Transverse colon (tissue), 4 donors: ENCODE data around the gene AK9. TPM values are rescaled to one million over a fixed set of nuclear protein-coding genes. Genes with fewer than 3 reads are reported as not detected.

Experiments
- DNase-seq: peaks from one replicate; pipeline ENCODE4 v3.0.0-alpha.2; 2019
- H3K27ac ChIP-seq, 4 donors: fragments of 200-600 bp; sonication (generic); 2 replicates each; pipeline ENCODE4 v1.5.1; 2016 to 2018; ENCODE audit warnings: inconsistent platforms in 4 of 4
- H3K27me3 ChIP-seq: fragments of 200-600 bp; sonication (generic); 2 replicates; pipeline ENCODE4 v1.5.1; 2017; ENCODE audit warnings: inconsistent platforms
- H3K36me3 ChIP-seq, 4 donors: fragments of 200-600 bp; sonication (generic); 2 replicates each; pipeline ENCODE4 v1.5.1; 2017 to 2019; ENCODE audit warnings: inconsistent platforms in 4 of 4
- H3K4me1 ChIP-seq, 4 donors: fragments of 200-600 bp; sonication (generic); 2 replicates each; pipeline ENCODE4 v1.5.1; 2017 to 2020; ENCODE audit warnings: inconsistent platforms in 4 of 4
- H3K4me3 ChIP-seq, 4 donors: fragments of 200-600 bp; sonication (generic); 1 replicate in 1 of 4; 2 replicates in 3 of 4; pipeline versions ENCODE4 v1.5.1 to v1.6.1; 2017 to 2019; ENCODE audit warnings: inconsistent platforms in 4 of 4
- H3K9me3 ChIP-seq, 2 donors: fragments of 200-600 bp; sonication (generic); 2 replicates each; pipeline ENCODE4 v1.5.1; 2017 to 2019; ENCODE audit warnings: inconsistent platforms in 2 of 2
- EP300 ChIP-seq: sonication (generic); formaldehyde crosslinking; IDR thresholded peaks from one replicate; pipeline ENCODE4 v1.6.1; 2017; ENCODE audit warnings: antibody characterized with exemption, low read depth
- POLR2A ChIP-seq: fragments of 450-650 bp; IDR thresholded peaks from one replicate; pipeline ENCODE4 v1.6.1; 2016; ENCODE audit warnings: antibody characterized with exemption, mild to moderate bottlenecking, moderate library complexity
- POLR2AphosphoS5 ChIP-seq, 3 donors: sonication (generic); formaldehyde crosslinking; IDR thresholded peaks; one replicate each; pipeline ENCODE4 v1.6.1; 2016; ENCODE audit warnings: antibody characterized with exemption in 3 of 3
- WGBS, 2 donors: methylation state at CpG; one replicate each; pipeline ENCODE4 v1.1.5; 2018; ENCODE audit warnings: low coverage in 1 of 2; 5-methylcytosine and 5-hydroxymethylcytosine counted together
- in situ Hi-C, 4 donors: fragments of 200-750 bp; cut with MboI; loops; one replicate each; pipeline versions ENCODE4 v1.15.0 to v1.15.1; 2017; ENCODE audit warnings: low sequenced_read_pairs in 3 of 4, low pct_ligation_motif_present in 1 of 4, low pct_unique_long_range_greater_than_20kb in 1 of 4
- intact Hi-C: fragments of 100-400 bp; cut with DNase I; formaldehyde crosslinking; loops from one replicate; pipeline ENCODE4 v1.15.1; 2023; ENCODE audit warnings: low total_unique reads
- total RNA-seq, 4 donors: library from RNA; depleted of rRNA; stranded (reverse); fragments of >200 nt; gene quantifications; one replicate each; pipeline ENCODE4 v1.1.0, GENCODE V29; 2016
- TF ChIP-seq, protein P1 (sequence below), 5 experiments: fragments of 200-600 bp in 3 of 5; fragments of 450-650 bp in 2 of 5; sonication (generic) in 3 of 5; IDR thresholded peaks; 1 replicate in 2 of 5; 2 replicates in 3 of 5; pipeline ENCODE4 v1.5.1; 2016 to 2017; ENCODE audit warnings: antibody characterized with exemption in 5 of 5, inconsistent platforms in 3 of 5, mild to moderate bottlenecking in 2 of 5, moderate library complexity in 1 of 5

AK9 gene
- total RNA-seq, 4 donors from 2014 or later, result 12.0 to 32.0 (median 23.2) TPM

DNA sequence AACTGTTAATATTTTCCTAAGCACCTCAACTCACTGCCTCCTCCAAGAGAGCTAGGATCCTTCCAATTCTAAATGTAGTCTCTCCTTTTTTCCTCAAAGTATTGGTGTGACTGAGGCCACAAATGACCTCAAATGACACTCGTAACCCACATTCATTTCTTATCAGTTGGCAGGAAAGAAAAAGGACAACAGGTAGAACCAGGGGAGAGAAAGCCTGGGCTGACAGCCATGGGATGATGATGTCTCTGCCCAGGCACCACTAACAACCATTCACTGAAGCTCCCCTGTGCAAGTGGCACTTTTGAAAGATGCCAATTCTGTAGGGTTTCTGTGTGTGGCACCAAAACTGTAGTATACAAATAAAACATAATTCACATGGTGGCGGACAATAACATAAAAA, 215.4 kb downstream of the AK9 start:
- intact Hi-C loops, result no loop called here
- Histone ChIP-seq H3K4me1 (peaks cover 7 to 37% (median 22%) of the 10 kb centered on the region in 4 donors), H3K9me3 (no peaks in the 10 kb centered on the region), H3K27me3 (no peaks in the 10 kb centered on the region), H3K27ac (no peak overlapping the region), H3K4me3 (no peak overlapping the region), H3K36me3 (peaks cover 0 to 18% (median 6%) of the 10 kb centered on the region in 4 donors)
- TF ChIP-seq POLR2A, result no peak
- no peak for TF ChIP-seq POLR2AphosphoS5 (IDR thresholded peaks at IDR 0.05)
- TF ChIP-seq, protein P1, sequence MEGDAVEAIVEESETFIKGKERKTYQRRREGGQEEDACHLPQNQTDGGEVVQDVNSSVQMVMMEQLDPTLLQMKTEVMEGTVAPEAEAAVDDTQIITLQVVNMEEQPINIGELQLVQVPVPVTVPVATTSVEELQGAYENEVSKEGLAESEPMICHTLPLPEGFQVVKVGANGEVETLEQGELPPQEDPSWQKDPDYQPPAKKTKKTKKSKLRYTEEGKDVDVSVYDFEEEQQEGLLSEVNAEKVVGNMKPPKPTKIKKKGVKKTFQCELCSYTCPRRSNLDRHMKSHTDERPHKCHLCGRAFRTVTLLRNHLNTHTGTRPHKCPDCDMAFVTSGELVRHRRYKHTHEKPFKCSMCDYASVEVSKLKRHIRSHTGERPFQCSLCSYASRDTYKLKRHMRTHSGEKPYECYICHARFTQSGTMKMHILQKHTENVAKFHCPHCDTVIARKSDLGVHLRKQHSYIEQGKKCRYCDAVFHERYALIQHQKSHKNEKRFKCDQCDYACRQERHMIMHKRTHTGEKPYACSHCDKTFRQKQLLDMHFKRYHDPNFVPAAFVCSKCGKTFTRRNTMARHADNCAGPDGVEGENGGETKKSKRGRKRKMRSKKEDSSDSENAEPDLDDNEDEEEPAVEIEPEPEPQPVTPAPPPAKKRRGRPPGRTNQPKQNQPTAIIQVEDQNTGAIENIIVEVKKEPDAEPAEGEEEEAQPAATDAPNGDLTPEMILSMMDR (IDR thresholded peaks at IDR 0.05), result no peak
- no peak for TF ChIP-seq EP300
- WGBS, 2 donors, result 72 to 79% methylated on average over 2 of the region's 2 CpGs
- no peak for DNase-seq
- in situ Hi-C loops, result no loop called here

DNA sequence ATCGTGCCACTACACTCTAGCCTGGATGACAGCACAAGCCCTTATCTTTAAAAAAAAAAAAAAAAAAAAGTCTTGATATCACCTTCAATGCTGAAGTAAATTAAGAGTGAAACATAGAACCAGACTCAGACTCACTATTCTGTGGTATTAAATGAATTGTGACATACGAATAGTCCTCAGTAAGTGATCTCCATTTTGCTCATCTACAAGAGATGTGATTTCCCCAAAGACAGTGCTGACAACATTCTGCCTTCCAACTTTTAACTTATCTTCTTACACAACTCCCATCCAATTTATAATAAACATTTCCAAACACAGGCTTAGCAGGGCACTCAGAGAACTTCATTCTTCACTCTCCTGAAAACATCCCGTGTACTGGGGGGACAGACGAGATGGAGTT, 216.0 kb downstream of the AK9 start:
- DNase-seq, result no peak
- WGBS, 2 donors, result 71 to 84% methylated on average over 3 to 4 of the region's 4 CpGs
- intact Hi-C loops, result no loop called here
- Histone ChIP-seq H3K4me3 (no peak overlapping the region), H3K36me3 (peaks cover 0 to 18% (median 6%) of the 10 kb centered on the region in 4 donors), H3K27me3 (no peaks in the 10 kb centered on the region), H3K9me3 (no peaks in the 10 kb centered on the region), H3K4me1 (peaks cover under 1 to 31% (median 18%) of the 10 kb centered on the region in 4 donors), H3K27ac (no peak overlapping the region)
- TF ChIP-seq POLR2A (no peak), EP300 (no peak), POLR2AphosphoS5 (IDR thresholded peaks at IDR 0.05) (no peak)
- TF ChIP-seq, protein P1 (IDR thresholded peaks at IDR 0.05), result no peak
- in situ Hi-C loops, result no loop called here

DNA sequence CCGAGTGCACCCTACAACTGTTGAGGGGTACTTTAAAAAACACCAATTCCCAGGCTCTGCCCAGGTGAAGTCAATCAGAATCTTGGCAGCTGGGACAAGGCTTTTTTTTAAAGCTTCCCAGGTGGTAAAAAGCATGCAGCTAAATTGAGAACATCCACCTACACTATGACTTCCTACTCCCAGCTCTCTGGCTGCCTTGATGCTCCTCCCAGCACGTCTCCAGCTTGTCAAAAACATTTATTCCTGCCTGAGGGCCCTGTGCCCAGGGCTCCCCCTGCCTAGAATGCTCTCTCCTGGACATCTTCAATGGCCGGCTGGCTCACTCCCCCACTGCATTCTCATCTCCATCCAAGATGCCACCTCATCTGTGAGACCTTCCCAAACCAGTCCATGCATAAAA, 217.9 kb downstream of the AK9 start:
- 83 to 100% methylated on average over 3 of the region's 3 CpGs for WGBS, 2 donors
- in situ Hi-C loops, result no loop called here

DNA sequence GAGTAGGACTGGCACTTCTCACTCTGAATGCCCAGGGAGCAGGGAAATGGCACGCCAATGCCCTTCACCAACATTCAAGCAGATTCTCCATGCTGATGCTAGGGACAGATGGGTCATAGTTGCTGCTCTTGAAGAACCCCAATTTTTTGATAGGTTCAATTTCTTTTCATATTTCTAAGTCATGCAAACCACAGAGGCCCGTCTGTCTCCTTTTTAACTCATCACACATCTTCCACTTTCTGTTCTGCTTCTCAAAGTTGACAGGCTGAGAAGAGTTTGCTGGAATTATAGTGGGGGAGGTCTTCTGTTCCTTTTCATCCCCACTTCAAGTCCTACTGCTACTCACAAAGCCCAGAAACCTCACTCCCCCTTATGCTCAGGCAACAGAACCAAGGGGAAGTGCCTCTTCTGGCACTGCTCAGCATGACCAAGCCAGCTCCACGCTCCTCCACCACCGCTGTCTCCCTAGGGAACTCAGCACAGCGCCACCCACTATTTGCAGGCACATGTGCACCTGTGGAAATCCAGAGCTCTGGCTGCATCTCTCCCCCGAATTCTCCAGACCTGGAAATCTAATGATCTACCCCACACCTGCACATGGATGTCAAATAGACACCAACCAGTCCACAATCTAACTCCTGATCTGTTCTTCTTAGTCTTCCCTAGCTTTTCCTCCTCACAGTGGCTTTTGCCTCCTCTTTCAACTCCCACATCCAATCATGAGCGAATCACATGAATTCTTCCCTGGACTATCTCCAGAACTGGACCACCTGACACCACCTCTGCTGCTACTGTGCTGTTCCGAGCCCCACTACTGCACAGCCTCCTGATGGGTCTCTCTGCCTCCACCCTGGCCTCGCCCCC, 218.6 kb downstream of the AK9 start:
- no peaks in the 10 kb centered on the region for H3K27me3 ChIP-seq
- in situ Hi-C loops (no loop called here), intact Hi-C loops (no loop called here)
- peaks cover 0 to 11% (median under 1%) of the 10 kb centered on the region in 4 donors for H3K4me1 ChIP-seq
- DNase-seq, result no peak
- no peak overlapping the region for H3K4me3 ChIP-seq
- no peak overlapping the region for H3K27ac ChIP-seq
- TF ChIP-seq POLR2A (no peak), EP300 (no peak), POLR2AphosphoS5 (IDR thresholded peaks at IDR 0.05) (no peak)
- TF ChIP-seq, protein P1 (IDR thresholded peaks at IDR 0.05), result no peak
- 88 to 96% methylated on average over 3 to 9 of the region's 9 CpGs for WGBS, 2 donors
- peaks cover 0 to 22% (median 6%) of the 10 kb centered on the region in 4 donors for H3K36me3 ChIP-seq
- H3K9me3 ChIP-seq, result no peaks in the 10 kb centered on the region

More for the DNA sequence above, 217.9 kb downstream of the AK9 start:
- H3K9me3 ChIP-seq, result no peaks in the 10 kb centered on the region
- DNase-seq, result no peak
- peaks cover 0 to 18% (median 6%) of the 10 kb centered on the region in 4 donors for H3K36me3 ChIP-seq
- TF ChIP-seq, protein P1 (IDR thresholded peaks at IDR 0.05), result no peak
- TF ChIP-seq POLR2A, result no peak
- no peak for TF ChIP-seq POLR2AphosphoS5 (IDR thresholded peaks at IDR 0.05)
- TF ChIP-seq EP300, result no peak
- no peak overlapping the region for H3K27ac ChIP-seq
- intact Hi-C loops, result no loop called here
- no peak overlapping the region for H3K4me3 ChIP-seq
- H3K4me1 ChIP-seq, result peaks cover 0 to 13% (median 6%) of the 10 kb centered on the region in 4 donors
- H3K27me3 ChIP-seq, result no peaks in the 10 kb centered on the region
